Renal pelvis (tissue), 4 donors: ENCODE data around the gene STK39. TPM values are rescaled to one million over a fixed set of nuclear protein-coding genes. Genes with fewer than 3 reads are reported as not detected.

Experiments
- DNase-seq: peaks from one replicate; pipeline ENCODE4 v3.0.0-alpha.2; 2013
- polyA plus RNA-seq, 3 donors: library from polyadenylated mRNA; unstranded; fragments of 120-200 nt; gene quantifications; one replicate each; pipeline ENCODE4 v1.2.1, GENCODE V29; 2013; ENCODE audit not compliant: insufficient read length in 3 of 3

The STK39 gene
- polyA plus RNA-seq, 3 donors: 28.7 to 30.0 (median 30.0) TPM

DNA sequence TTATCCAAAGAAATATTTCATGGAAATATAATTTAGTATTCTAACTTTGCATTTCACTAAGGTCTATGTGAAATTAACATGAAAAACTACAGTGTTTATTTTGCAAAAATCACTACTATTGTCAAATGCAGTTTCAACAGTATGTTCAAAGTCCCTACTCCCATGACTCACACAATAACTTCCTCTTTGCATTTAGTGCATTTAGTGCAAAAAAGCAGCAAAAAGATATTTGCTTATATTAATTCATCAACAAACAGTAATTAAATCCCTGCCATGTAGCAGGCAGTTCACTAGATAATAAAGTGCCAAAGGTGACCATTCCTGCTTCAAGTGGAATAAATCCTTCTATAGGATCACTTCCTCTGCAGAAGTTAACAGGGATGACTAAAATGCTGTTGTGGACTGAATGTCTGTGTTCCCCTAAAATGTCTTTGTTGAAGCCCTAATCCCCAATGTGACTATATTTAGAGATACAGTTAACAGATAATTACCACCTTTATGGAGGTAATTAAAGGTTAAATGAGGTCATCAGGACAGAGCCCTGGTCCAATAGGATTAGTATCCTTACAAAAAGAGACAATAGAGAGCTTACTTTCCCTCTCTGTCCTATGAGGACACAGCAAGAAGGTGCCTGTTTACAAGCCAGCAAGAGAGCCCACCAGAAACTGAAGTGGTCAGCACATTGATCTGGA is 61.7 kb downstream of the STK39 start:
- no peak for DNase-seq

DNA sequence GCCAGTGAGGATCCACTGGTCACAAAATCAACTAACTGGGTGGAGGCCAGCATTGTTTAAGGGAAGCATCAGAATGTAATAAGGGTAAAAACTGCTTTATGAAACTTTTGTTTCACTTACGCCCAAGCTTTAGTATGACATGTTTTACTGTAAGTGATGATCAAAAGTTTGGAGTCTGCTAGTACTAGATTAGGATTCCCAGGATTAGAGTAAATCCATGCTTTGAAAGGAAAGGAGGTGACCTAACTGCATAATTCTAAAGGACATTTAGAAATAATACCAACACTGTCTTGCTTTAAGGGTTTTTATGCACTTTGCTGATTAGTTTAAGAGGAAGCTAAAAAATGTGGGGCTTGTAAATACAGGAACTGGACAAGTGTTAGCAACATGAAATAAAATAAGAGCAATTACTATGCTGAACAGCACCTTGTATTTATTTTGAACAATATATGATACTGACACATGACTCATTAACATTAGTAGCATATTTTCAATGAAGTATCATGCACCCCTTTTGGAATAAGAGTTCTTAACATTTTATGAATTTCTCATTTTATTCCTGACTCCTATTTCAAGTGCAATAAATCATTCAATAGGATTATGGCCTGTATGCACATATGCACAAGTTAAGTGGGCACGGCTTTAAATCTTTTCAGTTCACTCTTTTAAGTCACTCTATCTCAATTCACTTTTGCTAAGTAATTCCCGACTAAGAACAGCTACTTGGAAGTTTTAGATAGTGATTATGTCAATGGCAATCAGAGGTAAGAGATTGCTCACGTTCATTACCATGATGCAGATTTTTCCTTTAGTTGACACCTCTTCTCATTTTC is 62.5 kb downstream of the STK39 start:
- DNase-seq: no peak

DNA sequence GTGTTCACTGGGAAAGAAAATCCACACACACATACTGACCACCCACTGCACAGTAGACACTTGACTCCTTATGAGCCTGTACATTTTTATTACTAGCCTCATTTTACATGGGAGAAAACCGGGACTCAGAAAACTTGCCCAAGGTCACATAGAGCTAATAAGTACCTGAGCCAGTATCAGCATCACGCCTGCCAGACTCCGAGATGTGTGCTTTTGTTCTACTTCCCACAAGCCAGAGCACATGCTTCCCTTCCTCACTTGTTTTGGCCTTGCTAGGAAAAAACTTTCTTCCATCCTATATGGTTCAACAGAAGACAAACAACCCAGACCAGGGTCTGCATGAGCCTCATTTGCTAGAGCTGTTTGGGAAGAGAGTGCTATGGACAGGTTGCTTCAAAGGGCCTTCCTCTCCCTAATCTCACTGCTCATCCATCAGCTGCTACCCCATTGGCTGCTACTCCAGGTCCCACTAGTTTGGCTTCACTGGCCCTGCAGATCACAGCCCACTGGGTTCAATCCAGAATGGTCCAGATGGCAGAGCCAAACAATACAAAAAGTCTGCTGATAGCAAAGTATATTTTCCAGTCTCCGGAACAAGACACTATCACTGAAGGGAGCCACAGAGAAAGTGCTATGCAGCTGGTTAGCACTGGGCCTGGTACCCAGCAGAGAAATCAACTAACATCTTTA is 63.9 kb downstream of the STK39 start:
- DNase-seq: no peak

DNA sequence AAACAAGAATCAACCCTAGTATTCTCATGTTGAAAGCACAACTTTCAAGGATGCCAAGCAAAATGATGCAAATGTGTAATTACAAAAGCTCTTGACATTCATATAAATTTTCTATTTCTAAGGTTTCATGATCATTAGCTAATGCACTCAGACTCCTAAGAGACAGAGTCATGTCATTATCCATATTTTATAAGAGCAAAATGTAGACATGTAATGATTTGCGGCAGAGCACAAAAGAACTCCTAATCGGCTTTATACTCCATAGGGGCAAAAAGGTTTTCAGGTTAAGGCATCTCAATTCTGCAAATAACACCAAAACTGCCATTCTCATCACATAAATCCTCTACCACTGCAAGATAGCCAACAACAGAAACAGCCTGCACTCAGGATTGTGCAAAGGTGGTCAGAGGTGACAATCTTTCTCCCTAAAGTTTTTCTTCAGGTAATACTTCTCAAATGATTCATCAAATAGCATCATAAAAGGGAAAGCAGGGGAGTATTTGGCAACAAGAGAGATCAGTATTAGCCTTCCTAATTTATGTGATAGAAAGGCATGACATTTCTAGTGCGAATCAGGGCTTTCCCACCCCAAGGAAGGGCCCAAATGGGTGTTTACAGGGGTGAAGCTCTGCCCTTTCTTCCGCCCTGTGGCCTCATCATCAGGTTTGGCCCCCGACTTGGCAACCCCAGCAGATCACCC is 64.7 kb downstream of the STK39 start:
- DNase-seq: no peak

DNA sequence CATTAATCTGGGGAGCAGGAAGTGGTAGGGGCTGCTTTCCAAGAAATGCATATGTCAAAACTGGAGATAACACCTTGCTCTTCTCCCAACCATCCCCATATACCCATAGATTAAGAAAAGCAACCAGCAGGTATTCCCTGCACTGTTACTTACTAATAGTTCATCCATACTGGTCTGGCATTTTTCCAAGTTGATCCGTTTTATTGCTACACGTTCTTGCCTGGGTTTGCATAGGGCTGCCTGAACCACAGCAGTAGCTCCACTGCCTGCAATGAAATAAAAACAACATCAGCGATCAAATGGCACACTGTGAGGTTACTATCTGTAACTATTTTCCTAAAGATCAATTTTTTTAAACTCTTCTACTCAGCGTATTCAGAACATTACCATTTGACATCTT is 65.6 kb downstream of the STK39 start:
- DNase-seq: no peak

DNA sequence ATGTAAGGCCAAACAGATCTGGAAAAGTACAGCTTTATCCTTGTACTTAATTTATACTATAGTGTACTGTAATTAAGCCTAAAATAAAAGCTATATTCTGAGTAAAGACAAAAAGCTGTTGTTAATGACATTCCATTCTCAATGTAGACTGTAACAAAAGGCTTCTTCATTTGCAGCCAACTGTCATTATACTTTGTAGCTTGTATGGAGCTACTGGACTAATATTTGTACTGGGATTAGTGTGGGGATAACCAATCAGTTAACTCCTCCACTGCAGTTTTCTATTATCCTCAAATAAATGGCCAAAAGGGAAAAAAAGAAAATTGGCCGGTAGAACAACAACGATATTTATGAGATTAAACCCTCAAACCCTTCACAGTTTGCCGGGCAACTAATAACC is 66.5 kb downstream of the STK39 start:
- DNase-seq: no peak

DNA sequence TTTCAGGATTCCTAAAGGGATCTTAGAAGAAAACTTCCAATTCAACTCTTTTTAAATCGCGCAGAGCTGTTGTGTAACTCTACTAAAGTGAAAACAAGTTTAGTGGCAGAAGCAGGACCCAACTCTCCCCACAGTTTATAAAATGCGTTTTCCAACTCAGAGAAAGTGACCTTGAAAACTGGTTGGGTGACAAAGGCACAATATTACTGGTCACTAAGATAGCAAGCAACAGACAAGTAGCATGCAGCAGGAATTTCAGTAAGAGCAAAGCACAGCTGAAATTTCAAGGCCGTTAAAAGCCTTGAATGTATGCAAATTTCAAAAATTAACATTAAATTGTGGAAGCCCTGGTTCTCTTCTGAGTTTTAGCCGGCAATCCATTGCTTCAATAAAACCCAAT is 66.9 kb downstream of the STK39 start:
- DNase-seq: no peak

DNA sequence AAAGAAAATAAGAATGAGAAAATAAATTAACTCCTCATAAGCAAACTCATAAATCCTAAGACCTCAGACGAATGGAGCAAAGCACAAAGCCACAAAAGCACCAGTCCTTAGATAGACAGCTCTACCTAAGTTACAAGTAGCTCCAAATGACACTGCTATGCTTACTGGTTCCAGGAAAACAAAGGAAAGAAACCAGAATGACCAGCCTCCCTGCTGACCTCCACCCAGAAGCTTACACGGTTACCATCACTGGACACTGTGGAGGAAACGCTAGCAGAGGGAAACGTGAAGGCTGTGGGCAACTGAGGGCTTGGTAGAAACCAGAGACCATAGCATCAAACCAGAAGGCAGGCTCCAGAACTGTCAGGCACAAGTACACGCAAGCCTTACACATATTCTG is 67.8 kb downstream of the STK39 start:
- DNase-seq: no peak

DNA sequence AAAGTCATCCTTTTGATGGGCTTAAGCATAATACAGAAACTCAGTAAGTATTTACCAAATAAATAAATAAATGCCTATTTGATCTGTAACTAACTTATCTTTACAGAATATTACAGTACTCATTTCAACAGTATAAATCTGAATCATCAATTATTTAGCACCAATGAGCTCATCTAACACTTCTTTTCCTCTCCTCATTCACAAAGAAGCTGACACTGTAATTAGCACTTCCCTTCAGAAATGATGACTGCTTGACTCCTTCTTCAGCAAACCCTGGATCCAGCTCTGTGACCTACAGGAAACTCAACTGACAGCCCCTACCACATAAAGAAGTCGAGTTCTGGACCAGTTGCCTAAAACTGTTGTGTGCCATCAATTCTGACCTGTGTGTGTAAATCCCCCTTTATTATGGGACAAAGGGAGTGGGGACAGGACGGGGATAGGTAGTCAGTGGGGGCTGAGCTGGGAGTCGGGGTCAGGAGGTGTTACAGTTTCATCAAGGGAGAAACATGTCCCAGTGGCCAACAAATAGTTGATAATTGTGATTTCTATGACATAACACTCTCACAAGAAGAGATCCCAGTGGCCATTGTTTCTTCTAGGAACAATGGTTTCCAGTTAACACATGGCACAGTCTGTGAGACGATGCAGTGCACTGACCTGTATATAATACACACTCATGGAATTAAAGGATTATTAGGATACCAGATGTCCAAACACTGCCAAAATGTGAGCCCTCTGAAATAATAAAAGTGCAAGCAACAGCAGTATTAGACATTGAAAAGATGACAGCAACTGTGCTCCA is 68.7 kb downstream of the STK39 start:
- no peak for DNase-seq

DNA sequence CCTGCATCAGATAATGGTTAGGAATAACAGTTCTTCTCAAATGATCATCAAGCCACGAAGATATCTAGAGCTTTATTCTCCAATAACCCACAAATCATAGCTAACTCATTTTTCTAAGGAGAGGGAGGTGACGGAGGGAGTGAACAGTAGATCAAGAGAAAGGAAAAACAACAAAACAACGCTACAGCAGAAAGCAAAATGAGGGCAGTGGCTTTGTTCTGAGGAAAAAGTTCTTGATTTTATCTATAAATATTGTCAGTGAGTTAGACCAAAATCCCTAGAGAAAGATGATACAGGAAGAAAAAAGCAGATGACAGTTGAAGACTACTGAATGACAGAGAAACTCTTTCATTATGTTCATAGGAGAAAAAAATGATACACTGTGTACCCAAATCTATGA is 71.0 kb downstream of the STK39 start:
- no peak for DNase-seq

DNA sequence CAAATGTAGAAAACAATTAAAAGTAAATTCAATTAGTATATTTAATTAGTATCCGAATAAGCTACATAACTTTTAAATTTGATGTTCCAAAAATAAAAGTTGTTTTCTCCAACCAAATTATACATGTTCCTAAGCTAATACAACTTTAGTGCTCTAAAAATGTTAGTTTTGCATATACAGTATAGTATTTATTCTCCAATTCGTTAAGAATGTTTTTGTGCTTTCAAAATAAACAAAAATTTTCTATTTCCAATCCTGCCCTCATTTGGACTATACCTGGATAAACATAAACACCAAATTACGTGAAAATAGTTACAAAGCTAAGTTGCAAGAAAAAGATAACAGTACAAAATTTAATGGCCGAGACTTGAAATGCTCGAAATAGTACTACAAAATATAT is 71.9 kb downstream of the STK39 start:
- no peak for DNase-seq

DNA sequence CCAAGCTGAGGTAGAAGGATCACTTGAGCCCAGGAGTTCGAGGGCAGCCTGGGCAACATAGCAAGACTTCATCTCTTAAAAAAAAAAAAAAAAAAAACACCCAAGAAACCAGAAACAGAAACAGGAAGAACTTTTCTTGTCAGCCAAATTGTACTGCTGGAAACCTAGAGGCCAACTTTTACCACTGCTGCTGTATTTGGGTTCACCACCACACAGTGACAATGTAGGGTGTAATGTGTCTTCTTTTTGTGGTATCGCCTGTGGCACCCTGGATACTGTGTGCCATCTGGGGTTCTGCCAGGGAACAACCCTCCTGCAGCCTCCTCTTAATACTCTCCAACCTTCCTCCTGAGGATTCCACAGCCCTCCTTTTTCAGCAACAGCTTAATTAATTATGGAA is 72.6 kb downstream of the STK39 start:
- no peak for DNase-seq

DNA sequence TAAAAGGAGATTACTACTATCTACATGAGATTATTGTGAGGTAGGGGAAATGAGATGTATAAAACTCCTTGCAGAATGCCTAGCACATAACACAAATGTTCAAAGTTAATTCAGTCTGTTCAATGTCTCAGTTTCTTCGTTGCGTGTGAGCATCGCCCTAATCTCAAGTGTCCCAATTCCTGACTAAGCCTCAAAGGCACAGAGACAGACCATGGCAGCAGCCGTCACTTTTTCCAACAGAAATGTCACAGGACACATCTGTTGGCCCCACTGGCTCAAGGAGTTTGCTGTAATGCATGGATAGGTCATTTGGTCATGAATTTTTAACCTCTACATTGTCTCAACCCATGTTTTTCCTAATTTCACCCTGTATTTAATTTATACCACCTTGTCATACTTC is 75.3 kb downstream of the STK39 start:
- DNase-seq: no peak

DNA sequence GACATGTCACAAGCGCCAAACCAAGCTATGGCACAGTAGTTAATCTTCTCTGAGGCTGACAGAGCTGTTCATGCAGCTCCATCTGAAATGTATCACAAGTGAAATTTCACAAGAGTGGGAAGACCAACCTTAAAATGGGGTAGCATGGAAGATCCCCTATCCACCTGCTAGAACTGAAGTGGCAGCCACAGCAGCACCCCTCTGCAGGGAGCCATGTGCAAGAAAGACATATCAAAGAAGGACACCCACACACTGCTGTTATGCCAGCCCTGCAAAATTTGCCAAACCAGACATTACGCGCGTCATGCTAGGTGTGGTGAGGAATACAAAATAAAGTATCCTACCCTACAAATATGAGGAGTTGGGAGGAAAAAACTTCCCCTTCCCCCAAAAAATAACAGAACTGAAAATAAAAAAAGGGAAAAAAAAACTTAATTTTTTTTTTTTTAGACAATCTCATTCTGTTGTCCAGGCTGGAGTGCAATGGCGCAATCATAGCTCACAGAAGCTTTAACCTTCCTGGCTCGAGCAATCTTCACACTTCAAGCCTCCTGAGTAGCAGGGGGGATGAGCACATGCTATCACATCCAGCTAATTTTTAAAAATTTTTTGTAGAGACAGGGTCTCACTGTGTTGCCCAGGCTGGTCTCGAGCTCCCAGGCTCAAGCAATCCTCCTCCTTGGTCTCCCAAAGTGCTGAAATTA is 76.2 kb downstream of the STK39 start:
- DNase-seq: no peak

DNA sequence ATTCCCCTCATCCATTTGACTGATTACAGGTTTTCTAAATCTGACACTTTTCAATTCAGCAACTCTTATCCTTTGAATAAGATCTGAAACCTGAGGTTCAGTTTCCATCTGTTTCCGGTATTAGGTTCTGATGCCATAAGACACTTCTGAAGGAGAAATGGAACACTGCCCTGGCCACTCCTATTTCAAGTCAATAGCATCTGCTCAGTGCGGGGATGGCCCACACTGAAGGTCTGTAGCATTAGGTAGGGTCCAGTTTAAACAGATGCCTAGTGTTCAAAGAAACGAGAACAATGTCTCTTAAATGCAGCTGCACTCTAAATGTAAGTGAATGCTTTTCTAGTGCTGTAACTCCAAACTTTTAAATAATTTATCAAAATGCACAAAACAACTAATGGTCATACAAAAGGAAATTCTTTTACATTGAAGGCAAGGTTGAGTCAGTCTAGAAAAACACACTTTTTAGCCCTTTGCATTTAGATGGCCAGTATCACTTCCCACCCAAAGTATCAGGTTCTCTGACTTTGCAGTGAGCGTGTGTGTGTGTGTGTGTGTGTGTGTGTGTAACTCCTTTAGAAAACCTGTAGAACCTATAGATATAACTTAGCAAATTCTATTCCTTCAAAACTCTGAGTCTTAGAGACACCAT is 78.2 kb downstream of the STK39 start:
- no peak for DNase-seq

DNA sequence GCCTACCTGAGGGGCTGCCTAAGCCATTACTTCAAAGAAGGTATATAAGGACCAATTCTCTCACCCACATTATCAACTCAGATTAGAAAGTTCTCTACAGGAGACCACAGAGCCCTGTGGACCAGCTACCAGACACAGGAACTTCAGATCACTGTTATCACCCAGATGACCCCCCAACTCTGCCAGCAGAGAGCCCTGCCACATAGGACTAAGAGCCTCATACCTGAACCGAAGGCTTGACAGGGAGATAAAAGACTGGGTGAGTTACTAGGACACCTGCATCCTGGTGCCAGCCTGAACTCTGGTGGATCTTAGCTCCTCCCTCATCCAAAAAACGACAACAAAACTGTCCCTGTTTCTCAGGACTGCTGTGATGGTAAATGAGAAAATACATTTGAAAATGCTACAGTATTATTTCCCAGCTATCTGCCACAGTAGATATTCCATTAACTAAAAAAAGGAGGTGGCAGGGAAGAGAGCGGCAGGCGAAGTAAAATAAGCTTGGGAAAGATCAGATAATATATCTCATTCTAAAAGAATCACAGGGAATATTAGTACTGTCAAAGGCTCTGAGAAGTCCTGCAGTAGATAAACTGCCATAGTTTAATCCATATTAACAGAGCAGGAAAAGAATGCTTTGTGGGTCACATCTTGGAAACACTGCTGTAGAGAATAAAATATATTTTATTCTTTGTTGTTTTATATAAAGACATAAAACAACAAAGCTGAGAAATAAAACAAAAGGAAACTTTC is 79.7 kb downstream of the STK39 start:
- DNase-seq: no peak

DNA sequence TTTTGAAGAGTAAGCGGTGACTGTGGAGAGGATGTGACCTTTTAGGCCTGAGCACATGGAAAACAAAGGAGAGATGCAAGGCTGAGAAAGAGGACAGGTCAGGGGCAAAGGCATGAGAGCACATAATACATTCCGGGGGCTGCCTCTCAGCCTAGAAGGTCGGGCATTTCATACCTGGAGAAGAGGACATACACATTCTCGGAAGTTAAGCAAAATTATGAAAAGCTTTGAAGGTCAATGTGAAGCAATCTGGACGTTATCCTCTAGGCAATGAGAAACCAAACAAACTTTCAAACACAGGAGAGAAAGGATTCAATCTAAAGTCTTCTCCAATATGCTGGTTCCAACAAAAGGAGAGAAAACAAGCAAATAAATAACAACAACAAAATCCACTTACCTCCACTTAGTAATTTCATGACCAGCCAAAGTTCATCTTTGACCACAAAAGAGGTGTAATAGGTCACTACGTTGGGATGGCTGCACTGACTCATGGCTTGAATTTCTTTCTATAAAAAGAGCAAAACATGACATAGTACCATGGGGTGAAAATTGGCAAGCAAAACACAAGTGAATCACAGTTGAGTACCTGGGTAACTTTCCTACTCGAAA is 80.4 kb downstream of the STK39 start:
- no peak for DNase-seq

DNA sequence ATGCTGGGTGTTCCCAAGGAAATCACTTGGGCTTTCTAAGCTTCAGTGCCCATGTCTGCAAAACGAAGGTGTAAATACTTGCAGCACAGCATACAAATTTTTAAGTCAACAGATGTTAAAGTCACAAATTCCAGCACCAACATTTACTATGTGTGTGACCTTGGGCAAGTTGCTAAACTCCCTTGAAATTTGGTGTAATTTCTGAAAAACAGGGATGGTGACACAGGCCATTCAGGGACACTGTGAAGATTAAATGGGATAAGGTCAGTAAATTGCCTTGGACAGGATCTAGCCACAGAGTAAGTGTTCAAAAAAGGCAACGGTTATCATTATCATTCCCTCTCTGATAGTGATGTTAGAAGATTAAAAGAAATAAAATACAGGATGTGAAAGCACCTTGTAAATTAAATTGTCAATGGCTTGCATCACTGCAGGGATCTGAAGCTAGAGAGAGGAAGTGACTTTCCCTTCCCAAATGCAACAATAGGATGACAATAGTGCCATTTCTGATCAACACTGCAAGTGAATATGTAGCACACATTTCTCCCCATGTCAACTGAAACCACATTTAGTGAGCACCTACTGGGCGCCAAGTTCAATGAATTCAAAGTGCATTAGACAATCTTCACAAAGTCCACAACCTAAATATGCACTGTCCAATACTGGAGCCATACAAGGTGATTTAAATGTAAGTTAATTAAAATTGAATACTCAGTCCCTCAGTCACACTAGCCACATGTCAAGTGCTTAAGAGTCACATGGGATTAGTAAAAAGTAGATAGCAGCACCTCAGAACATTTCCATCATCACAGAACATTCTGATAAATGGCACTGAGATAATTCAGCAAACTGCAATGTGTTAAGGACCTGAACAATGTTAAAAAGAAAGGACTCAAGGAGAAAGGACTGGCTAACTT is 81.2 kb downstream of the STK39 start:
- DNase-seq: no peak
